ENCODE results near the gene CFAP299.

The CFAP299 gene

GRCh38 chr4:80420638-80421037 lies 85.1 kb downstream of the CFAP299 start:
- DNase-seq (ENCODE audit: low read depth): no peak
- no peak overlapping the region for H3K4me3 ChIP-seq (ENCODE audit: low read length)
- no peak for TF ChIP-seq CTCF (conservative IDR thresholded peaks at IDR 0.05; ENCODE audit: low read length)

- H3K4me3 ChIP-seq (ENCODE audit: low read length): no peak overlapping the region
- DNase-seq (ENCODE audit: low read depth): no peak
- TF ChIP-seq CTCF (conservative IDR thresholded peaks at IDR 0.05; ENCODE audit: low read length): no peak
These were observed 87.3 kb downstream of the CFAP299 start for GRCh38 chr4:80422727-80423404.

GRCh38 chr4:80423553-80424224 lies 88.2 kb downstream of the CFAP299 start:
- H3K4me3 ChIP-seq (ENCODE audit: low read length): no peak overlapping the region
- peak; percentile 34 for DNase-seq (ENCODE audit: low read depth)
- TF ChIP-seq CTCF (conservative IDR thresholded peaks at IDR 0.05; ENCODE audit: low read length): no peak

- H3K4me3 ChIP-seq (ENCODE audit: low read length): no peak overlapping the region
- no peak for DNase-seq (ENCODE audit: low read depth)
- no peak for TF ChIP-seq CTCF (conservative IDR thresholded peaks at IDR 0.05; ENCODE audit: low read length)
These were observed 88.7 kb downstream of the CFAP299 start for GRCh38 chr4:80424225-80424581.

GRCh38 chr4:80425124-80426100 lies 89.9 kb downstream of the CFAP299 start:
- TF ChIP-seq CTCF (conservative IDR thresholded peaks at IDR 0.05; ENCODE audit: low read length): no peak
- DNase-seq (ENCODE audit: low read depth): peak; percentile 6
- no peak overlapping the region for H3K4me3 ChIP-seq (ENCODE audit: low read length)

GRCh38 chr4:80431203-80431965 lies 95.9 kb downstream of the CFAP299 start:
- no peak for TF ChIP-seq CTCF (conservative IDR thresholded peaks at IDR 0.05; ENCODE audit: low read length)
- DNase-seq (ENCODE audit: low read depth): no peak
- no peak overlapping the region for H3K4me3 ChIP-seq (ENCODE audit: low read length)
